Measurements from ENCODE around the gene HIPK2.

DNA sequence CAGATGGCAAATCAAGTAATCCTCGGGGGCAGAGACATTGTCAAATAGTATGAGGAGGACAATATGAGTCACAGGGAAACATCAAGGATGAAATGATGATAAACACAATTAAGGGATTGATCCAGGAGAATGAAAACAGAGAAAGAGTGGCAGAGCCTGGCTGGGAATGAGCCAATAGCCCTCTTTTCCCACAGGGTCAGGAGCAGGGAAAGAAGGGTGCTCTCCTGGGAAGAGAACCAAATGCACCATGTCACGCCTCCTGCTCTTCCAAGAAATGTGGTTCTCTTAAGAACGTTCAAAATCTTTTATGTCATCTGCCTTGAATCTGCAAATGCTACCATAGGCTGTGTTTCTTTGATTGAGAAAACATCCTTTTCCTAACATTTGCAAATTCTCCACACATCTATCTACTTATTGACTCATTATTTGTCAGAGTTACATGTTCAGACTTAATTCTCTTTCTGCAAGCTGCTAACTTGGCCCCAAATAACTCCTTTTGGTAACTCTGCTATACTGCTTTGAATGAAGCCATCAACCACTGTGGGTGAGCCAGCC lies 50.6 kb downstream of the HIPK2 start:
- TF ChIP-seq, protein P1, sequence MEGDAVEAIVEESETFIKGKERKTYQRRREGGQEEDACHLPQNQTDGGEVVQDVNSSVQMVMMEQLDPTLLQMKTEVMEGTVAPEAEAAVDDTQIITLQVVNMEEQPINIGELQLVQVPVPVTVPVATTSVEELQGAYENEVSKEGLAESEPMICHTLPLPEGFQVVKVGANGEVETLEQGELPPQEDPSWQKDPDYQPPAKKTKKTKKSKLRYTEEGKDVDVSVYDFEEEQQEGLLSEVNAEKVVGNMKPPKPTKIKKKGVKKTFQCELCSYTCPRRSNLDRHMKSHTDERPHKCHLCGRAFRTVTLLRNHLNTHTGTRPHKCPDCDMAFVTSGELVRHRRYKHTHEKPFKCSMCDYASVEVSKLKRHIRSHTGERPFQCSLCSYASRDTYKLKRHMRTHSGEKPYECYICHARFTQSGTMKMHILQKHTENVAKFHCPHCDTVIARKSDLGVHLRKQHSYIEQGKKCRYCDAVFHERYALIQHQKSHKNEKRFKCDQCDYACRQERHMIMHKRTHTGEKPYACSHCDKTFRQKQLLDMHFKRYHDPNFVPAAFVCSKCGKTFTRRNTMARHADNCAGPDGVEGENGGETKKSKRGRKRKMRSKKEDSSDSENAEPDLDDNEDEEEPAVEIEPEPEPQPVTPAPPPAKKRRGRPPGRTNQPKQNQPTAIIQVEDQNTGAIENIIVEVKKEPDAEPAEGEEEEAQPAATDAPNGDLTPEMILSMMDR (conservative IDR thresholded peaks at IDR 0.05): no peak
- TF ChIP-seq ZFX (IDR thresholded peaks at IDR 0.05): no peak
